HG03108 (cell line): ENCODE results near the gene KCTD11.

Experiments used
- ATAC-seq: cut with Tn5 transposase; IDR thresholded peaks from one replicate; pipeline ENCODE4 v1.9.1; 2021; ENCODE audit warnings: moderate library complexity; ENCODE audit not compliant: unreplicated experiment

Gene KCTD11

GRCh38 chr17:7374353-7374752 is 22.4 kb downstream of the KCTD11 start:
- ATAC-seq: no peak

DNA sequence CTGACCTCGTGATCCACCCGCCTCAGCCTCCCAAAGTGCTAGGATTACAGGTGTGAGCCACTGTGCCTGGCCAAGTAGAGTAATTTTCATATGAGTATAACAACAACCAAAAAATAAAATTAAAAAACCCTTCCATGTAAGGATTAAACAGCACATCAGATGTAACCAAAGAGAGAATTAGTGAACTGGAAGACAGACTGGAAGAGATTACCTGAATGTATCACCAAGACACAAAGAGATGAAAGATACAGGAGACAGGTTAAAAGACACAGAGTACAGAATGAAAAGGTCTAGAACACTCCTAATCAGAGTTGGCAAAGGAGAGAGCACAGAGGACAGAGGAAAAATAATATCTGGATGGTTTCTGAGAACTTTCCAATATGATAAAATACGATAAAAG is 27.2 kb downstream of the KCTD11 start:
- no peak for ATAC-seq

- no peak for ATAC-seq
Measured at GRCh38 chr17:7380321-7380720, 28.4 kb downstream of the KCTD11 start.

DNA sequence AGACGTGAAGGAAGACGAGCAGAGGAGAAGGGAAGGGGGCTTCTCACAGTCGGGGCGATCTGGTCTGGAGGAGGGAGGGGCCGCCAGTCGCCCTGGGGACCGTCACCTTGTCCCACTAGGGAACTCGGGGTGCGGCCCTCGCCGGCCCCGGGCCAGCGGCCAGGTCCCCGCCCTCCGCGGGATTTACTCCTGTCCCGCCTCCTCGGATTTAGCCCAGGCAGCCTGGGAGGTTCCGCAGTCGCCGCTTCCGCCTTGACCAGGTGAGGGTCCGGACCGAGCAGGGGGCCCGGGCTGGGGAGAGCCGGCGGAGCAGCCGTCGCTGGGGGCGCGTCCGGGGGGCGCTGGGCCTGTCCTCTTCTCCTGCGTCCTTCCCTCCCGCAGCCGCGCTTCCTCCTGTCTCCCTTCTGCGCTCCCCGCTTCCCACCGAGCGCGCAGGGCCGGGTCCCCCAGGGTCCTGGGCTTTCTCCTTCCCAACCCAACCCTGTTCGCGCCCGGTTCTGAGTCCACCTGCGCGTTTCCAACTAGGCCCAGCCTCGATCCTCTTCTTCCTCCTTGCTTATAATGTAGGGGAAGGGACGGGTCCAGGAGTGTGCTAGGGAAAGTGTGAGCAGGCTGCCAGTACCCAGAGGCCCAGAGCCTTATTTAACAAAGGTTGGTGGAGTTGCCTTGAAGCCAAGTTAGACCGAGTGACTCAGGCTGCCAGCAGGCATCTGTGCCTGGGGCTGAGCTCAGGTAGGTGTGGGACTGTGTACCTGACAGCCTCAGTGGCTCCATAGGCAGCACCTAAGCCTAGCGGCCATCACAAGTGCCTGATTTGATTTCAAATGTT is 29.1 kb downstream of the KCTD11 start, which contains the start of gene TNK1:
TSS of gene TNK1 (plus strand) at position 235 of the 829 bp plus-strand sequence. CDS start 1,838 bp downstream, outside the sequence.
- ATAC-seq: no peak

- no peak for ATAC-seq
Measured at GRCh38 chr17:7382901-7383300, 30.9 kb downstream of the KCTD11 start.

- no peak for ATAC-seq
Measured at GRCh38 chr17:7383371-7383741, 31.4 kb downstream of the KCTD11 start.

DNA sequence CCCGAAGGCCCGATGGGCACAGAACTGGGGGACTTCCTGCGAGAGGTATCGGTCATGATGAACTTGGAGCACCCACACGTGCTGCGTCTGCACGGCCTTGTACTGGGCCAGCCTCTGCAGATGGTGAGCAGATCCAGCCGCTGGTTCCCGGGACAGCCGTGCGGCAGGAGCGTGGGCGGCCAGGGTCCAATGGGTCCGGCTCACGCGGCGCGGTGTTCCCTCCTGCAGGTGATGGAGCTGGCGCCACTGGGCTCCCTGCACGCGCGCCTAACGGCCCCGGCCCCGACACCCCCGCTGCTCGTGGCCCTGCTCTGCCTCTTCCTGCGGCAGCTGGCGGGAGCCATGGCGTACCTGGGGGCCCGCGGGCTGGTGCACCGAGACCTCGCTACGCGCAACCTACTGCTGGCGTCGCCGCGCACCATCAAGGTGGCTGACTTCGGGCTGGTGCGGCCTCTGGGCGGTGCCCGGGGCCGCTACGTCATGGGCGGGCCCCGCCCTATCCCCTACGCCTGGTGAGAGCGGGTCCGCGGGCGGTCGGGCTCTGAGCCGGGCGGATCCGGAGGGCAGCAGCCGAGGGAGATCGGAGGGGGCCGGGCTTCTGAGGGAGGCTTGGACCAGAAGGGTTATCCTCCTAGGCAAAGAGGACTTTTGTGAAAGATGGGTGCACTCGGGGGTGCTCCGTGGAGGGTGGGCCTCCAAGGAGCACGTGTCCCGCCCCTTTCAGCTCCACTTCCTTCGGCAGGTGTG is 32.0 kb downstream of the KCTD11 start:
- ATAC-seq: peak; percentile 66

- no peak for ATAC-seq
Measured at GRCh38 chr17:7384489-7385081, 32.6 kb downstream of the KCTD11 start.

DNA sequence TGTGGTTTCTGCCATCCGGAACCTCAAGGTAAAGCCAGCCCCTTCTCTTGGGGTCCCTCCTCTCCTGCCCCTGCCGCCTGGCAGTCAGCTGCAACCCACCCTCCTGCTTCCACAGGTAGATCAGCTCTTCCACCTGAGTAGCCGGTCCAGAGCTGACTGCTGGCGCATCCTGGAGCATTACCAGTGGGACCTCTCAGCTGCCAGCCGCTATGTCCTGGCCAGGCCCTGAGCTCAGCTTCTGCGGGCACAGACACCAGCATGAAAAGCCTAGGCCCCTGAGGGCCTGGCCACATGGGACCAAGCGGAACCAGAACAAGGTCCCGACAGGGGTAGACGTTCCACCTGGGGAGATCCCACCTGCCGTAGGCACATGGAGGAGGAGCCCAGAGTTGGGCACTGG is 36.9 kb downstream of the KCTD11 start:
- no peak for ATAC-seq

GRCh38 chr17:7389924-7390910 is 38.3 kb downstream of the KCTD11 start:
- no peak for ATAC-seq

DNA sequence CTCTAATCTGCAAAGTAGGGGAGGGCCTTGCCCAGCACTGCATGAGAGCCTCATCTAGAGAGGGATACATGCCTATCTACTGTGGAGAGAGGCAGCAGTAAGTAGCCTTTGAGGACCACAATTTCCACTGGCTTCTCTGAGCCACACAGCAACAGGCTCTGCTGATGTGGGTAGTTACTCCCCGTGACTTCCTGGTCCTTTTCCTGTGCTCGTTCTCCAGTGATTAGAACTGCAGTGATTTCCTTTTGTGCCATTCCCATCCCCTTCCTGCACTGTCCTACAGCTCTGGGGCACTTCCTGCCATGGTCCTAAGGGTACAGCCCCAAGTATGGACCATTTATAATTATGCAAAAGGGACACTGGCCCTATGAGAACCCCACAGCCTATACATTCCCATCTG is 39.3 kb downstream of the KCTD11 start:
- no peak for ATAC-seq

- ATAC-seq: no peak
Measured at GRCh38 chr17:7392696-7393612, 41.0 kb downstream of the KCTD11 start.

- peak; percentile 40 for ATAC-seq
Measured at GRCh38 chr17:7393613-7394451, 41.9 kb downstream of the KCTD11 start.

DNA sequence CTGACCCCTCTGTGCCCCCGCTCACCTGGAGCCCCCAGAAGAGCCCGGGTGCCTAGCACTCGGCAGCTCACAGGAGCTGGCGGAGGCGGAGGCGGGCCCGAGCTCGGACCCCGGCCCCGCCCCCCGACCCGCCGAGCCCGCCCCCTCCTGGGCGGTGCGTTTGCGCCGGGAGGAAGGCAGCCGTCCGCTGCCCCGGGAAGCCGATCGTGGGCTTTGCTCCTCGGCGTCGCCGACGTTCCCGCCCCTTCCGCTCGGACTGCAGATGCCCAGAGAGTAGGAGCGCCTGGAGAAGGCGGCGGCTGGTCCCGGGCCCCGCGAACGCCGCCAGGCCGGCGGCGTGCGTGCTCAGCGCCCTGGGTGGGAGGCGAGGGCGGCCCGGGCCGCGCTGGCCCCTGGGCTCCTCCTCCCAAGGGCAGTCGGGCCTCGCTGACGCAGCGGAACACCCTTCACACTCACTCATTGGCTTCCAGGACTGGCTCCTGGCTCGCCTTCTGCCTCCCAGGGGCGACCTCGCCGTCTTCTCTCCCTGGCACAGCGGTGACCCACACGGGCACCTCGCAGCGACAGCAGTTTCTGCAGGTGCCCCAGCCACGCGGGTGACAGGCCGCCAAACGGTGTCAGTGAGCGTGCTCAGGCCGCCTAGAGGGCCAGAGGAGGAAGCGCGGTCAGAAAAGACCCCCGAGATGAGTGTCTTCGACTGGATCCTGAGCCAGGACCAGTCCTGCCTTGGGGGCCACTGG is 42.7 kb downstream of the KCTD11 start, which contains the start of gene PLSCR3:
TSS of gene PLSCR3 (minus strand) at position 74 of the 740 bp plus-strand sequence. CDS start 415 bp downstream, outside the sequence.
- ATAC-seq: peak; percentile 68

DNA sequence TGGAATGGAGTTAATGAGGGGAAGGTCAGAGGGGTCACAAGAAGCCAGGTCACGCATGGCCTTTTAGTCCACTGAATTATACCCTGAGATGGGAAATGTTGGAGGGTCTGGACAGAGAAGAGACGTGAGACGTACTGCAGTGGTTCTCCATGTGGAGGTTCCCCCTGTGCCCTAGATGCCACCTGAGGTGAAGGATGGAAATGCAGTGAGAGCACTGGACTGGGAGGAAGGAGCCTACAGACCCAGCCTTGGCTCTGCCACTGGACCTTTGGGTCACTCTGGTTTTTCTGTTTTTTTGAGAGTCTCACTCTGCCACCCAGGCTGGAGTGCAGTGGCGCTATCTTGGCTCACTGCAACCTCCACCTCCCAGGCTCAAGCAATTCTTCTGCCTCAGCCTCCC is 44.2 kb downstream of the KCTD11 start:
- no peak for ATAC-seq

DNA sequence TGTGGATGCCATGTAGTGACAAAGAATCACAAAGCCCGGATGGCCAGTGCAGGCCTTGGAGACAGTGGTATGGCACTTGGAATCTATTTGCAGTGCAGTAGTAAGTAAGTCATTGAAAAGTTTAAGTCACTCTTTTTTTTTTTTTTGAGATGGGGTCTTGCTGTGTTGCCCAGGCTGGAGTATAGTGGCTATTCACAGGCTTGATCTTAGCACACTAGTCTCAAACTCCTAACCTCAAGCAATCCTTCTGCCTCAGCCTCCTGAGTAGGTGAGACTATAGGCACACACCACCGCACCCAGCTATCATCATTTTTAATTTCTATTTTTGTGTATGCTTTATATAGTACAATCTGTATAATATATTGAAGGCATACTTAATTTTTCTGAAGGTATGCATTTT is 46.6 kb downstream of the KCTD11 start:
- ATAC-seq: no peak

DNA sequence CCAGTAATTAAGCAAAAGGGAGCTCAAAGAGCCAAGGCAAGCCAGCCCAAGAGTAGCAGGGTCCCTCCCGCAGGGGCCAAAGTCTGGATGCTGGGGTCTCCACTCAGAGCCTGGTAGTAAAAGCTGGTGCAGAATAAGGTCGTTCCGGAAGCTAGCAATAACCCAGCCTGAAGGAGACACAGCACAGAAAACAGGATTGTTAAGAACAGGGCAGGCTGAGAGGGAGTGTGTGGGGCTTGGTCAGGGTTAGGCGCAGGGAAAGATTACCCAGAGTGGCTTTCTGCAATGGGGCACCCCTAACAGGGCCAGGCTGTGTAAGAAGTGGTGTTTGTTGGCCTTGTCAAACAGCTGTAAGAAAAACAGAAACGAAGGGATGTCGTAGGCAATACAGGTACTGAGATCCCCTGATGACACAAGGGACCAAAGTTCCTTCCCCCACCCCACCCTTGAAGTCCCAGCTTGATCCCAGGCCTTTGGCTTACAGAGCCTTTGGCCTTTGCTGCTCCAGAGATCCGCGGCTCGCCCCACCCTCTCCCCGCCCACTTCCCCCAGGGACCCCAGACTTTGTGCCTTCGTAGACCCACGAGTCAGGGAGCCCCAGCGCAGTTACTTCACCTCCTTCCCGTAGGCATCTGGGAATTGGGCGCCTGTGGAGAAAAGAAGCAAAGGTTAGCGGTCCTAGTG is 51.2 kb downstream of the KCTD11 start:
- no peak for ATAC-seq

DNA sequence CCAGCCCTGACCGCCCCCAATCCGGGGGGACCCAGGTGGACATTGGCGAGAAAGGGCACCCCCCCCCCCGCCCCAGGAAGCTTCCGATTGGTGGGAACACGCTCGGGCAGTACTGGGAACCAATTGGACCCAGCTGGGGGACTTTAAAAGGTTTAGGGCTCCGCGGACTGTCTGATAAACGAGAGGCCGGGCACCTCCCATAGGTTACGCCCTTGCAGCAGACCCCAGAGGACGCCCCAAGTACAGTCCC is 51.7 kb downstream of the KCTD11 start:
- ATAC-seq: no peak
